ENCODE measurements around the gene RPS2.

DNA sequence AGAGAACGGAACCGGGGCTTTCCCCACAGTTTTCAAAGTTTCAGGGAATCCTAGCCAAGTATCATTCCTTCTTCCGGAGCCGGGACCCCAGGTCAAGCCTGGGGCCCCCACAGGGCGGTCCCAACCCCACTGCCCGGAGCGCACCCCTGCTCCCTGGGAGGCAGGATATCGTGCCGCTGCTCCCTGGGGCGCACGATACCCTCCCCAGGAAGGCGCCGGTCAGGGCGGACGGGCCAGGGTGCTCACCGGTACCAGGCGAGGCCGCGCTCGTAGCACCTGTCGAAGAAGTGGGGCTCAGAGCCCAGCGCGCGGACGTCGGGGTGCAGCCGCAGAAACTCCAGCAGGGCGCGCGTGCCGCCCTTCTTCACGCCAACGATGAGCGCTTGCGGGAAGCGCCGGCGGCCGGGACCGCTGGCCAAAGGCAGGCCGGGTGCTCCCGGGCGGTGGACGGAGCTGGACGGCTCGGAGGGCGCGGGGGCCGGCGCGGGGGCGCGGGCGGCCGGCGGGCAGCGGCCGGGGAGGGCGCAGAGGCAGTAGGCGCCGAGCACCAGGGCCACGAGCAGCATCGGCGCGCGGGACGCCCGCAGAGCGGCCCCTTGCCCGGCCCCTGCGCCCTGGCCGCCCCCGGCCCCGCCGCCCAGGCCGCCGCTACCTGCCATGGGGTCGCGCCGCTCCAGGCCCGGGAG is 46.8 kb downstream of the RPS2 start:
- TF ChIP-seq, protein P1, sequence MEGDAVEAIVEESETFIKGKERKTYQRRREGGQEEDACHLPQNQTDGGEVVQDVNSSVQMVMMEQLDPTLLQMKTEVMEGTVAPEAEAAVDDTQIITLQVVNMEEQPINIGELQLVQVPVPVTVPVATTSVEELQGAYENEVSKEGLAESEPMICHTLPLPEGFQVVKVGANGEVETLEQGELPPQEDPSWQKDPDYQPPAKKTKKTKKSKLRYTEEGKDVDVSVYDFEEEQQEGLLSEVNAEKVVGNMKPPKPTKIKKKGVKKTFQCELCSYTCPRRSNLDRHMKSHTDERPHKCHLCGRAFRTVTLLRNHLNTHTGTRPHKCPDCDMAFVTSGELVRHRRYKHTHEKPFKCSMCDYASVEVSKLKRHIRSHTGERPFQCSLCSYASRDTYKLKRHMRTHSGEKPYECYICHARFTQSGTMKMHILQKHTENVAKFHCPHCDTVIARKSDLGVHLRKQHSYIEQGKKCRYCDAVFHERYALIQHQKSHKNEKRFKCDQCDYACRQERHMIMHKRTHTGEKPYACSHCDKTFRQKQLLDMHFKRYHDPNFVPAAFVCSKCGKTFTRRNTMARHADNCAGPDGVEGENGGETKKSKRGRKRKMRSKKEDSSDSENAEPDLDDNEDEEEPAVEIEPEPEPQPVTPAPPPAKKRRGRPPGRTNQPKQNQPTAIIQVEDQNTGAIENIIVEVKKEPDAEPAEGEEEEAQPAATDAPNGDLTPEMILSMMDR (IDR thresholded peaks at IDR 0.05; ENCODE audit: insufficient read depth, low read length, poor library complexity, severe bottlenecking): no peak
- no peak for TF ChIP-seq EZH2phosphoT487 (conservative IDR thresholded peaks at IDR 0.05; ENCODE audit: low read length)
